Activated CD4-positive, alpha-beta T cell treated with anti-CD3 and anti-CD28 coated beads for 36 hours (primary cell): ENCODE results near the gene RPL22L1. TPM values are rescaled to one million over a fixed set of nuclear protein-coding genes. Genes with fewer than 3 reads are reported as not detected.

ENCODE experiments used
- ATAC-seq: fragments of 200-7000 bp; cut with Tn5 transposase; one replicate; pipeline ENCODE4 v1.10.0; 2021; ENCODE audit warnings: mild to moderate bottlenecking, moderate library complexity
- CTCF ChIA-PET: fragments of 350-600 bp; sonication (Branson Sonifier 250); formaldehyde crosslinking; loops from one replicate; lab custom pipeline; 2021; ENCODE audit warnings: antibody characterized with exemption; lab: Charles Lee
- POLR2A ChIA-PET: fragments of 350-600 bp; sonication (Branson Sonifier 250); formaldehyde crosslinking; loops from one replicate; lab custom pipeline; 2021; ENCODE audit warnings: antibody characterized with exemption, inconsistent platforms; lab: Charles Lee
- DNase-seq: peaks from one replicate; pipeline ENCODE4 v3.0.0-alpha.2; 2020
- H3K27ac Mint-ChIP-seq: one replicate; pipeline ENCODE4 v1.8.0; 2021; ENCODE audit warnings: mixed read lengths
- H3K27me3 Mint-ChIP-seq: one replicate; pipeline ENCODE4 v1.8.0; 2021; ENCODE audit warnings: mixed read lengths
- H3K36me3 Mint-ChIP-seq: one replicate; pipeline ENCODE4 v1.8.0; 2021; ENCODE audit warnings: low read depth, mixed read lengths
- H3K4me1 Mint-ChIP-seq: one replicate; pipeline ENCODE4 v1.8.0; 2021; ENCODE audit warnings: mixed read lengths
- H3K4me3 Mint-ChIP-seq: one replicate; pipeline ENCODE4 v1.8.0; 2021; ENCODE audit warnings: mild to moderate bottlenecking, moderate library complexity, mixed read lengths
- H3K9me3 Mint-ChIP-seq: one replicate; pipeline ENCODE4 v1.8.0; 2021; ENCODE audit warnings: low read depth, mixed read lengths
- intact Hi-C, 2 experiments: fragments of 100-400 bp; cut with DNase I in 1 of 2; cut with micrococcal nuclease in 1 of 2; formaldehyde crosslinking; loops; one replicate each; pipeline versions ENCODE4 v1.14.2 to v1.15.1; 2022 to 2024; cut with DNase I, micrococcal nuclease
- total RNA-seq, 2 experiments: library from RNA; stranded (reverse); gene quantifications; one replicate each; pipeline ENCODE4 v1.2.3, GENCODE V29; 2021

RPL22L1 gene
- total RNA-seq, 2 experiments from 2014 or later = 186 to 441 TPM

DNA sequence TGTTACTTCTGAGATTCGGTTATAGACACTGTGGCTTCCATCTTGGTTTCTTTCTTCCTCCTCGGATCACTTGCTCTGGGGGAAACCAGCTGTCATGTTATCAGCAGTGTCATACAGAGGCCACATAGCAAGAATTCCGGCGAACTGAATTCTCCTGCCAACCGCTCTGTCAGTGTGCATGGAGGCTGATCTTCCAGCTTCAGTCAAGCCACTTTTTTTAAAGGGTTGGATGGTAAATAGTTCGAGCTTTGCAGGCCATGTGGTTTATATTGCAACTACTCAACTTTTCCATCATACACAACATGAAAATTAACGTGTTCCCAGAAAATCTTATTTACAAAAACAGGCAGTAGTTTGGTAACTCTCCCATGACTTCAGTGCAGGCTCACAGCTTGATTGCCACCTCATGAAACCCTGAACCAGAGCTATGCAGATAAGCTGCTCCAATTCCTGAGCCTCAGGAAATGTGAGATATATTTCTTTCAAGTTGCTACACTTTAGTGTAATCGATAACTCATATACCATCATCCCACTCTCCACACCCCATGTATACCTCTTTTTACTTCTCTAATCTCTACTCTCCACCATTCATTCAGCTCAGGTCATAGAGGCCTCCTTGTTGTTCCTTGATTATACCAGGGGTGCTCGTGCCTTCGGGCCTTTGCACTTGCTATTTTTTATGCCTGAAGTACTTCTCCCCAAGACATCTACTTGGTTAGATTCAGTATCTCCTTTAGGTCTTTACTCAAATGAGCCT, 7.2 kb downstream of the RPL22L1 start:
- no peak for ATAC-seq
- POLR2A ChIA-PET = no interaction called here

DNA sequence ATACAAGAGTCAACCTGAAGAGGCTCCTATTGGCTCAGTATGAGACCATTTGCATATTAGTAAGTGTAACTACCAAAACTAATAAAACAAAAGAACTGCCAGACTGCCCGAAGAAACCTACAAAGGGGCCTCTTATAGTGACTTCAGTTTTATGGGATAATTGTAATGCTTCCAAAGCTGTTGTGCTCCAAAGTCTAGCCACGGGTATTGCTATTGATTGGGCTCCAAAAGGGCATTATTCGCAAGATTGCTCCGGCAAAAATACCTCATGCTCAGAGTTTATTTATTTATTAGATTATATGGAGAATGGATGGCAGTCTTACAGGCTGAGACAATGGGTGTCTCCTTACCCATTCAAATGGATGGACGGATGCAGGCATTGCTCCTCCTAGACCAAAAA, 11.4 kb downstream of the RPL22L1 start:
- no peak for ATAC-seq
- CTCF ChIA-PET = no interaction called here

More for the DNA sequence above, 7.2 kb downstream of the RPL22L1 start:
- intact Hi-C loops = no loop called here
- no peak overlapping the region for H3K27ac Mint-ChIP-seq
- CTCF ChIA-PET = interaction anchor here (0.6 to 1.6 kb wide), 2 partner anchors 13 to 14 kb away, joined by 3 to 4 read pairs; no protein-coding TSS in a partner anchor
- no peak for DNase-seq
- H3K4me1 Mint-ChIP-seq = peaks cover 13% of the 10 kb centered on the region
- no peak overlapping the region for H3K4me3 Mint-ChIP-seq
- H3K9me3 Mint-ChIP-seq = no peaks in the 10 kb centered on the region
- H3K27me3 Mint-ChIP-seq = no peaks in the 10 kb centered on the region
- H3K36me3 Mint-ChIP-seq = peaks cover 23% of the 10 kb centered on the region

DNA sequence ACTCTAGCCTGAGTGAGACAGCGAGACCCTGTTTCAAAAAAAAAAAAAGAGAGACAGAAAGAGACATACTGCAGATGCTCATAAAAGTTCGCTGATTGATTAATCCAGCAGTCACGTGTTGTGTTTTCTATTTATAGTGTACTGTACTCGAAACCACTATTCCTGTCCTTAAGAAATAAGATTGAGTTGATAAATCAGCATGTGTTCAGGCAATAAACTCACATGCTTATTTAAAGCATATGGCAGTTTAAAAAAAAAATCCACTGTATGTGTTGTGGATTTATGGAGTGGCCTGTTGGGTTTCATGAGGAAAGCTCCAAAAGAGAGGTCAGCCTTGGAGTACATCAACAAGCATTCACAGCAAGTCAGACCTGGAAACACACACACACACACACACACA, 17.7 kb downstream of the RPL22L1 start:
- Mint-ChIP-seq H3K4me1 (peaks cover 15% of the 10 kb centered on the region), H3K27ac (no peak overlapping the region), H3K36me3 (no peaks in the 10 kb centered on the region), H3K4me3 (no peak overlapping the region), H3K27me3 (peaks cover 5% of the 10 kb centered on the region), H3K9me3 (no peaks in the 10 kb centered on the region)
- CTCF ChIA-PET = interaction anchor here (0.9 to 1.4 kb wide), 2 partner anchors 13 to 40 kb away, joined by 3 to 7 read pairs; no protein-coding TSS in a partner anchor
- ATAC-seq = no peak
- POLR2A ChIA-PET = no interaction called here
- intact Hi-C loops = no loop called here
- DNase-seq = no peak

More for the DNA sequence above, 11.4 kb downstream of the RPL22L1 start:
- no peaks in the 10 kb centered on the region for H3K36me3 Mint-ChIP-seq
- DNase-seq = no peak
- H3K4me3 Mint-ChIP-seq = no peak overlapping the region
- no peaks in the 10 kb centered on the region for H3K27me3 Mint-ChIP-seq
- intact Hi-C loops = loop anchor here in 1 of 2 experiments (5.0 kb wide), 1 partner anchor 431 kb away; no protein-coding TSS in a partner anchor
- peaks cover 17% of the 10 kb centered on the region for H3K4me1 Mint-ChIP-seq
- POLR2A ChIA-PET = interaction anchor here (1.4 kb wide), 1 partner anchor 11 kb away, joined by 12 read pairs; the partner anchor contains the start of gene RPL22L1
- H3K9me3 Mint-ChIP-seq = no peaks in the 10 kb centered on the region
- H3K27ac Mint-ChIP-seq = no peak overlapping the region

DNA sequence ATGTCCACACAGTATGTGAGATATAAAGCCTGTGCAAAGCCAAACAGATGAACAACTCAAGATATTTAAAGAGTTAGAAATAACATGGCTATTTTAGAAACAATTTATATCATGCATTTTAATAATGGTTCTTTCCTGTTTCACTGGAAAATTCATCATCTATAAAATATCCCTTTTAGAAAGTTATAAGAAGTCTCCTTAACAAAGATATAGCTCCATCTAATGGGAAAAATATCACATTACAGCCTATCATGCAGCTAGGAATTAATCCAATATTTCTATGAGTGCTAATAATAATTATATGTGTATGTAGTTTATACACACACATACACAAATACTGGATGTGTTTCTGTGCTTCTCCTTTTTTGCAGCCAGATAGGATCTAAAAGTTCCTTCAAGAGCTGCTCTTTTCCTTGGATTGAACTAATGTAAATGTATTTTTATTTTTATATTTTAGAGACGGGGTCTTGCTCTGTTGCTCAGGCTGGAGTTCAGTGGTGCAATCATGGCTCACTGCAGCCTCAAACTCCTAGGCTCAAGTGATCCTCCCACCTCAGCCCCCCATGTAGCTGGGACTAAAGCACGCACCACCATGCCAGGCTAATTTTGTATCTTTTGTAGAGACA, 21.6 kb downstream of the RPL22L1 start:
- H3K27me3 Mint-ChIP-seq = peaks cover 10% of the 10 kb centered on the region
- intact Hi-C loops = no loop called here
- peaks cover 3% of the 10 kb centered on the region for H3K9me3 Mint-ChIP-seq
- H3K4me1 Mint-ChIP-seq = peaks cover 4% of the 10 kb centered on the region
- no peak overlapping the region for H3K27ac Mint-ChIP-seq
- DNase-seq = no peak
- H3K4me3 Mint-ChIP-seq = no peak overlapping the region
- no peaks in the 10 kb centered on the region for H3K36me3 Mint-ChIP-seq
- POLR2A ChIA-PET = no interaction called here
- CTCF ChIA-PET = interaction anchor here (0.6 to 3.4 kb wide), 11 partner anchors 9 to 981 kb away, joined by 3 to 18 read pairs (median 3); partner anchors contain the start of gene RPL22L1
- ATAC-seq = no peak

DNA sequence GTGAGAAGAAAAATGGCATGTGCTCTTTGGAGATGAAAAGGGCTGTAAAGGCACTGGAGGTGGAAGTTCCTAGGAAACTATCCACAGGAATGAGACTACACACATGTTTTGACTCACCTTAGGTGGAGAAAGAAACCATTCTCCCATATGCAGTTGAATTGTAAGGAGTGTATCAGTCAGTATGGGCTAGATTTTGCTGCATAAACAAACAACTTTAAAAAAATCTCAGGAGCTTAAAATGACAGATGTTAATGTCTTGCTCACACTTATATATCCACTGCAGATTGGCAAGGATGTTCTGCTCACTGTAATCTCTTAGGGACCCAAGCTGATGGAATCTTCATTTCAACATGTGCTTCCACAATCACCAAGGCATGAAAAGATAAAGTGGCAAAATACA, 25.6 kb downstream of the RPL22L1 start:
- peaks cover 3% of the 10 kb centered on the region for H3K9me3 Mint-ChIP-seq
- peaks cover 8% of the 10 kb centered on the region for H3K27me3 Mint-ChIP-seq
- no peak overlapping the region for H3K27ac Mint-ChIP-seq
- ChIA-PET CTCF (no interaction called here), POLR2A (no interaction called here)
- intact Hi-C loops = no loop called here
- no peaks in the 10 kb centered on the region for H3K36me3 Mint-ChIP-seq
- DNase-seq (no peak), ATAC-seq (no peak)
- H3K4me3 Mint-ChIP-seq = no peak overlapping the region
- H3K4me1 Mint-ChIP-seq = no peaks in the 10 kb centered on the region

DNA sequence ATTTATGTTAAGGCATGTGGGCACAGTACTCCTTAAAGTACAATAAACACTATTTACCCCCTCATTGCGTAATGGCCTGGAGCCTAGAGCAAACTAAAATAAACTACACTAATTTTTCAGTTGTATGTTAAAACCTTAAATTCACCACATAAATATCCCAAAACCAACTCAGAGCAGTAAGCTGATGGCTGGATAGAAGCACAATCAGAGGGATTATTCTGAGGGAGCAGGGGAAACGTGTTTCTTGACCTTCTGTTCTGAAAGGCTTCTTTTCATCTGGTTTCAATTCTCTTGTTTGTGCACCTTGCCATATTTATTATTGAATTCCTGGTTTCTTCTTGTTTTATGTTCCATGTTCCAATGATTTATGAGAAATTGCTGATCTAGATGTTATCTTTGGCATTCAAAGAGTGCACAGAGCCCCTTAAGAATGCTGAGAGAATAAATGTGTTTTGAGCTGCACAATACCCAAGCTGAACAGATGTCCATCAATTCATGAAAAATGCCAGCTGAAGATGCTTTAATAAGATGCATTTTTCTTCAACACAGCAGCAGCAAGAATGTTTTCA, 29.6 kb downstream of the RPL22L1 start:
- peaks cover 3% of the 10 kb centered on the region for H3K9me3 Mint-ChIP-seq
- ChIA-PET CTCF (interaction anchor here (1.7 to 1.8 kb wide), 2 partner anchors 8 to 427 kb away, joined by 4 read pairs; no protein-coding TSS in a partner anchor), POLR2A (no interaction called here)
- intact Hi-C loops = no loop called here
- H3K4me1 Mint-ChIP-seq = no peaks in the 10 kb centered on the region
- DNase-seq (no peak), ATAC-seq (no peak)
- peaks cover 18% of the 10 kb centered on the region for H3K27me3 Mint-ChIP-seq
- no peak overlapping the region for H3K27ac Mint-ChIP-seq
- H3K36me3 Mint-ChIP-seq = no peaks in the 10 kb centered on the region
- no peak overlapping the region for H3K4me3 Mint-ChIP-seq

DNA sequence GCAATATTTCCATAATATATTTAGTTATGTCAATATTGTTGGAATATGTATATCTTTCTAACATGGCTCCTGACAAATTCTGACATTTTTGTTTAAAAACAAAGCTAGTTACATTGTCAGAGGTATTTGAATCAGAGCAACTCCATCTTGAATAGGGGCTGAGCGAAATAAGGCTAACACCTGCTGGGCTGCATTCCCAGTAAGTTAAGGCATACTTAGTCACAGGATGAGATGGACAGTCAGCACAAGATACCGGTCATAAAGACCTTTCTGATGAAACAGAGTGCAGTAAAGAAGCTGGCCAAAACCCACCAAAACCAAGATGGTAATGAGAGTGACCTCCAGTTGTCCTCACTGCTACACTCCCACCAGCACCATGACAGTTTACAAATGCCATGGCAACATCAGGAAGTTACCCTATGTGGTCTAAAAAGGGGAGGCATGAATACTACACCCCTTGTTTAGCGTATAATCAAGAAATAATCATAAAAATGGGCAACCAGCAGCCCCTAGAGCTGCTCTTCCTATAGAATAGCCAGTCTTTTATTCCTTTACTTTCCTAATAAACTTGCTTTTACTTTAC, 30.4 kb downstream of the RPL22L1 start:
- no peaks in the 10 kb centered on the region for H3K36me3 Mint-ChIP-seq
- DNase-seq = no peak
- no peak for ATAC-seq
- H3K4me1 Mint-ChIP-seq = no peaks in the 10 kb centered on the region
- no peak overlapping the region for H3K27ac Mint-ChIP-seq
- ChIA-PET POLR2A (no interaction called here), CTCF (interaction anchor here (1.8 kb wide), 1 partner anchor 9 kb away, joined by 4 read pairs; no protein-coding TSS in a partner anchor)
- peaks cover 17% of the 10 kb centered on the region for H3K27me3 Mint-ChIP-seq
- peaks cover 2% of the 10 kb centered on the region for H3K9me3 Mint-ChIP-seq
- intact Hi-C loops = no loop called here
- H3K4me3 Mint-ChIP-seq = no peak overlapping the region

DNA sequence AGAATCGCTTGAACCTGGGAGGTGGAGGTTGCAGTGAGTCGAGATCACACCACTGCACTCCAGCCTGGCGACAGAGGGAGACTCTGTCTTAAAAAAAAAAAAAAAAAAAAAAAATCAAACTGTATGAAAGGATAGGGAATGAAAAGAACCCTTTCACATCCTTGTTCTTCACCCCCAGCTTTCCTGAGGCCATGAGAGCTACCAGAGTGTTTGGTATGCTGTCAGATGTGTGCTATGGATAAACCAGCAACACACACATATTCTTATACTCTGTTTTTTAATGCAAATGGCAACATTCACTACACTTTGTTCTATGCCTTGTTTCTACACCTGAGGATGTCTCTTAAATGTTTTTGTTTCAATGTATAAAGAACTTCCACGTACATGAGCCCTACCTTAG, 33.5 kb downstream of the RPL22L1 start:
- H3K36me3 Mint-ChIP-seq = no peaks in the 10 kb centered on the region
- ChIA-PET POLR2A (no interaction called here), CTCF (no interaction called here)
- H3K4me1 Mint-ChIP-seq = no peaks in the 10 kb centered on the region
- no peak overlapping the region for H3K4me3 Mint-ChIP-seq
- intact Hi-C loops = no loop called here
- peaks cover 28% of the 10 kb centered on the region for H3K27me3 Mint-ChIP-seq
- ATAC-seq = no peak
- H3K9me3 Mint-ChIP-seq = no peaks in the 10 kb centered on the region
- no peak for DNase-seq
- H3K27ac Mint-ChIP-seq = no peak overlapping the region

DNA sequence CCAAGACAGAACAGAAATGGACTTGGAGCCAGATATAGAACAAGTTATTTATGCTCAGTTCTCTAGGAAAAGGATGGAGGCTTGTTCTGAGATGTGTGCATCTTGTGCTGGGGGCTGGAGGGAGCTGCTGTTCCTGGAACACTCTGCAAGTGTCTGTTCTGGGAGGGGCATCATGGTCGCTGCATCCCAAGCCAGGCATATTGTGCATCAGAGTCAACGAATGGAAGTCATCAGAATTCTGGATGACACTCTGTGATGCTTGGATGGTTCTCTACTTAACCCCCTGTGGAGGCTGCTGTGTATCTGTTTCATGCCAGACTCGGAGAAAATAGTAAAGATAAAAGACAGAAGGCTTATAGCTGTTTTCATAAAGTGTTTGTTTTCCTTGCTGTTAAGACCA, 34.7 kb downstream of the RPL22L1 start:
- Mint-ChIP-seq H3K9me3 (no peaks in the 10 kb centered on the region), H3K36me3 (no peaks in the 10 kb centered on the region), H3K27ac (no peak overlapping the region), H3K27me3 (peaks cover 26% of the 10 kb centered on the region), H3K4me3 (no peak overlapping the region), H3K4me1 (no peaks in the 10 kb centered on the region)
- ChIA-PET POLR2A (no interaction called here), CTCF (interaction anchor here (0.6 to 2.0 kb wide), 2 partner anchors 24 to 394 kb away, joined by 4 to 10 read pairs; no protein-coding TSS in a partner anchor)
- ATAC-seq (no peak), DNase-seq (no peak)
- intact Hi-C loops = no loop called here

DNA sequence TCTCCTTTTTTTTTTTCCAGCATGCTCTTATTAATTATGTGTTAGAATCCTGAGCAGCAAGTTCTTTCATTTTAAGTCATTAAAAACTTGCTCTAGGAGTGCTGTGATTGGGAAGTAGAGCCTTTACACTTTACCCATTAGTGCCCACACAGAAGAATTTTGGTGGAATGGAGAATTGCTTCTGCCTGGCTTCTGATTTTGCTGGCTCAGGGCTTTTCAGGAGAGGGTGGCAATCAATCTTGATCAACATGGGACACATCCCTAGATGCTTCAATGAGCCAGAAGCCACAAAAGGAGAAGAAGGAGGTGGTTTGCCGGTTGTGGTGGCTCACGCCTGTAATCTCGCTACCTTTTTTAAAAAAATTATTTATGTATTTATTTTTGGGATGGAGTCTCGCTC, 39.4 kb downstream of the RPL22L1 start:
- peaks cover 9% of the 10 kb centered on the region for H3K4me1 Mint-ChIP-seq
- POLR2A ChIA-PET = no interaction called here
- ATAC-seq (no peak), DNase-seq (no peak)
- H3K27ac Mint-ChIP-seq = no peak overlapping the region
- peaks cover 21% of the 10 kb centered on the region for H3K27me3 Mint-ChIP-seq
- H3K36me3 Mint-ChIP-seq = no peaks in the 10 kb centered on the region
- no peaks in the 10 kb centered on the region for H3K9me3 Mint-ChIP-seq
- intact Hi-C loops = no loop called here
- CTCF ChIA-PET = no interaction called here
- no peak overlapping the region for H3K4me3 Mint-ChIP-seq

DNA sequence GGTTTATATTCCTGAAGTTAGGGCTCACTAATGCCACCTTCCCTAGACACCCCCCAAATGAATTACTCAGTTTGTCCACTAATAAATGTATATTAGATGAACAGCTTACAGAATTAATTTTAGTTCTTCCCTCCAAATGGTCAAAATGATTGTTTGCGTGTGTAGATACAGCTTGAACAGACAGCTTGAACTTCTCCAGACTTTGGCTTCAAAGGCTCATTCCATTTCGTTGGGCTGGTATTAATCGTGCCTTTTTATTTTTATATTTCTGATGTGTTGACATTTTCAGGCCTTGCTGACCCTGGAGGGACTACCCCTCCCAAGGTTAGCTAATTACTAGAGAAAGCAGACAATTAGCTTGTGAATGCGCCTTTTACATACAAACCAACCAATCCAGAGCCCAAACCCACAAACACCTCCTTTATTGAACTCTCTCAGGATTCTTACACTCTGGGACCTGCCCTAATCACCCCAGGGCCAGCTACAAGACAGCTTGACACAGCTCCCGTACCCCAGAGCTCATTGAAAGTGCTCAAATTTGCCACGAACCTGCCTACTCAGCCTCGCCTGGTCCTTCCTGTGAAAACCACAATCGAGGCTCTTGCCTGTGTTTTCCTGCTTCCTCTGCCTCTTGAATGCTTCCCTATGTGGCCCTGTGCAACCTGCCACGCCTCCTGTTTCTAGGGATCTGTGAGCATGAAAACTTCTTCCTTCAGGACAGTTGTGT, 40.3 kb downstream of the RPL22L1 start:
- Mint-ChIP-seq H3K4me3 (no peak overlapping the region), H3K27ac (no peak overlapping the region), H3K36me3 (no peaks in the 10 kb centered on the region), H3K4me1 (peaks cover 9% of the 10 kb centered on the region), H3K9me3 (no peaks in the 10 kb centered on the region), H3K27me3 (peaks cover 21% of the 10 kb centered on the region)
- ChIA-PET POLR2A (no interaction called here), CTCF (interaction anchor here (0.6 to 3.0 kb wide), 8 partner anchors 8 to 378 kb away, joined by 3 to 19 read pairs (median 4); no protein-coding TSS in a partner anchor)
- intact Hi-C loops = no loop called here
- no peak for ATAC-seq
- no peak for DNase-seq
